BLaER1 (cell line): Measurements from ENCODE around the gene ASTN2.

ENCODE experiments used
- H3K27ac ChIP-seq: shearing (Covaris generic); formaldehyde crosslinking; 2 replicates; pipeline ENCODE4 v1.8.1; 2022
- H3K27me3 ChIP-seq: shearing (Covaris generic); formaldehyde crosslinking; 2 replicates; pipeline ENCODE4 v1.8.1; 2022
- H3K36me3 ChIP-seq: shearing (Covaris generic); formaldehyde crosslinking; 2 replicates; pipeline ENCODE4 v1.8.1; 2022
- H3K4me1 ChIP-seq: shearing (Covaris generic); formaldehyde crosslinking; 2 replicates; pipeline ENCODE4 v1.8.1; 2022
- H3K4me2 ChIP-seq: shearing (Covaris generic); formaldehyde crosslinking; 2 replicates; pipeline ENCODE4 v1.8.1; 2022
- H3K4me3 ChIP-seq: shearing (Covaris generic); formaldehyde crosslinking; 2 replicates; pipeline ENCODE4 v1.8.1; 2022
- H3K9ac ChIP-seq: shearing (Covaris generic); formaldehyde crosslinking; 2 replicates; pipeline ENCODE4 v1.8.1; 2022
- H3K9me3 ChIP-seq: shearing (Covaris generic); formaldehyde crosslinking; 2 replicates; pipeline ENCODE4 v1.8.1; 2022
- H4K20me1 ChIP-seq: shearing (Covaris generic); formaldehyde crosslinking; 2 replicates; pipeline ENCODE4 v1.8.1; 2022
- Cebpa-rat ChIP-seq: shearing (Covaris generic); IDR thresholded peaks from 2 replicates; pipeline ENCODE4 v1.8.1; 2022

ASTN2 gene

DNA sequence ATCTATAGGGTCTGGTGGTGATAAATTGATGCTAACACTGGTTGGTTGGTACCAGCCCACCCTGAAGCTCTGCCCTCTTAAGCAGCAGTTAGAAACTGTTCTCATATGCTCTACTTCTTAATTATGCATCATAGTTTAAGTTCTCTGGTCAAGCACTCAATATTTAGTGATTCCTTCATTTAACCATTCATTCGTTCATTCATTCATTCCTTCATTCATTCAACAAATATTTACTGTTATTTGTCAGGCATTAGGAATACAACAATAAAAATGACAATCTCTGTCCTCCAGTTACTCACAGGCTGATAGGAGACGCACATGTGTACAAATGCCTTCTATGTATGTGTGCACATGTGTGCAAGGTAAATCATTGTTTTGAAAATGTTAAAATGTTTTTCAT lies 673.1 kb downstream of the ASTN2 start:
- TF ChIP-seq Cebpa-rat: no peak
- H3K4me2 ChIP-seq: no peak overlapping the region
- no peaks in the 10 kb centered on the region for H3K27me3 ChIP-seq
- H3K4me3 ChIP-seq: no peak overlapping the region
- no peak overlapping the region for H3K9ac ChIP-seq
- no peak overlapping the region for H3K27ac ChIP-seq
- no peaks in the 10 kb centered on the region for H3K4me1 ChIP-seq
- H3K36me3 ChIP-seq: no peaks in the 10 kb centered on the region
- no peaks in the 10 kb centered on the region for H3K9me3 ChIP-seq
- no peaks in the 10 kb centered on the region for H4K20me1 ChIP-seq

DNA sequence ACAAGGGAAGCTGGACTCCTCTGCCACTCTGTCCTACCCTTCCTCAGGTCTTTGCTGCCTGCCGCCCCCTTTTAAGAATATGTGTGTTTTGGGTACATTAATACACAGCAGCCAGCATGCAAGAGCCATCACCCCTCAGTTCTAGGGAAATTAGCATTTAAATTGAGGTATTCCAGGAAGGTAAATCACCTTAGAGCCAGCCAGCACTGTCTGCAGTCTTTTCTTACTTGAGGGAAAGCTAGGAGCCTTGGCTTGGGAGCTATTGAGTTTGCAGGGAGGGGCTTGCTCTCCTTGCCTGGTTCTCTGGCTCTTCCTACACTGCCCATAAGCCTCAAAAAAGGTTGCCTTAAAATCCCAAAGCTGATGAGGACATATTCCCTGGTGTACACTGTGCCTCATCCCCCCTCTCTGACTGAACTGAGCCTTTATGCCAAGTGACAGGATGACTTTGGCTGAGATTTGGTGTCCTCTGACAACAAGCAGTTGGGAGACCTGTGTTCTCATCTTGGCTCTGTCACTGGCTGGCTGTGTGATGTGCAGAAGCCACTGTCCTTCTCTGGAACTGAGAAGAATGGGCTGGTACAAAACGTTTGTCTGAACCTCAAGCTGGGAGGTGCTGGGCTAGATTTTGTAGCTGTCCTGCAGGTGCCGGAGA lies 673.6 kb downstream of the ASTN2 start:
- Histone ChIP-seq H4K20me1 (no peaks in the 10 kb centered on the region), H3K9ac (no peak overlapping the region), H3K4me3 (no peak overlapping the region), H3K36me3 (no peaks in the 10 kb centered on the region), H3K4me2 (no peak overlapping the region), H3K9me3 (no peaks in the 10 kb centered on the region), H3K4me1 (no peaks in the 10 kb centered on the region), H3K27ac (no peak overlapping the region), H3K27me3 (no peaks in the 10 kb centered on the region)
- TF ChIP-seq Cebpa-rat: no peak

DNA sequence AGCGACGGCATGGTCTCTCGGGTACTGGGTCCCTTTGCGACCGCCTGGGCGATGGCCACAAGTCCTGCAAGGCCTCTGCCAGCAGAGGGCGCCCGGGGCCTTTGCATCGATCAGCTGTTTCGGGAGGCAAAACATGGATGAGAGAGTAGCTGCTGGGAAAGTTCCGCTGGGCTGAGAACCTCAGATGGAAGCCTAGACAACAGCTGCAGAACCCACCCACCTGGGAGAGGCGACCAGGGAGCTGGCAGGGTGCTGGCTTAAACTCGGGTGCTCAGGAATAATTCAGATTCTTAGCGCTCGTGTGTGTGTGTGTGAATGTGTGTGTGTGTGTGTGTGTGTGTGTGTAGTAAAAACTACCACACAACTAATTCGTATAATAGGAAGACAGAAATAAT lies 677.7 kb downstream of the ASTN2 start:
- no peaks in the 10 kb centered on the region for H3K9me3 ChIP-seq
- H3K36me3 ChIP-seq: no peaks in the 10 kb centered on the region
- H3K9ac ChIP-seq: no peak overlapping the region
- H3K27ac ChIP-seq: no peak overlapping the region
- no peak overlapping the region for H3K4me2 ChIP-seq
- no peaks in the 10 kb centered on the region for H3K27me3 ChIP-seq
- H4K20me1 ChIP-seq: no peaks in the 10 kb centered on the region
- no peaks in the 10 kb centered on the region for H3K4me1 ChIP-seq
- no peak for TF ChIP-seq Cebpa-rat
- no peak overlapping the region for H3K4me3 ChIP-seq

DNA sequence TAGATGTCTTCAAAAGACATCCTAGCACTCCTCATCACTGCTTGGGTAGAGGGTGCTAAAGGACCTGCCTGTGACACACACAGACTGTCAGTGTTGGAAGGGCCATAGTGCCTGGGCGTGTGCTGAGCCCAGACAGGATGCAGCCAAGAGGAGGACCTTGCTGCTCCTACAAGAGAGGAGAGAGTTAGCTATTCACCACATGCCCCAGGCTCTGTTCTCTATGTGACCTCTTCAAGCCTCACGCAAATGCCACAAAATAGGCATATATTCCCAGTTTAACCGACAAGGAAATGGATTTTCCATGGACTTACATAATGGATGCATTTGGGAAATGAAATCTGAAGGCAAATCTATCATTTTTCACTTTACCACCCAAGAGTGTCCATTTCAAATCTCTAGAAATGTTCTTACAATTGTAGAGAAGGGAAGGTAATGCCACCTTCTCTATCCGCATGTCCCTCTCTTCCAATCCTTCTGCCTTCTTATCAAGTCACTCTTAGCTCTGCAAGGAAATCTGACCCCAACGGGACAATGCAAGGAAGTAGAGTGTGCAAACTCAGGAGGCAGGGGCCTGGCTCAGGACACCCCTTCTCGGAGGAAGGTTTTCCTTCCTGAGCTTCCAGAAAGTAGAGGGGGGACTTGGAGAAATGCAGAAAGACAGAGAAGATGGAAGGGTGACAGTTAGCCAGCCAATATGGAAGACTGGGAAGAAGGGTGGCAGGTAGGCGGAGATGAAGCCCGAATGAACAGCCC lies 678.3 kb downstream of the ASTN2 start:
- H3K27me3 ChIP-seq: no peaks in the 10 kb centered on the region
- no peak for TF ChIP-seq Cebpa-rat
- no peak overlapping the region for H3K9ac ChIP-seq
- no peak overlapping the region for H3K4me3 ChIP-seq
- no peaks in the 10 kb centered on the region for H3K9me3 ChIP-seq
- no peak overlapping the region for H3K27ac ChIP-seq
- H4K20me1 ChIP-seq: no peaks in the 10 kb centered on the region
- no peak overlapping the region for H3K4me2 ChIP-seq
- H3K36me3 ChIP-seq: no peaks in the 10 kb centered on the region
- no peaks in the 10 kb centered on the region for H3K4me1 ChIP-seq

DNA sequence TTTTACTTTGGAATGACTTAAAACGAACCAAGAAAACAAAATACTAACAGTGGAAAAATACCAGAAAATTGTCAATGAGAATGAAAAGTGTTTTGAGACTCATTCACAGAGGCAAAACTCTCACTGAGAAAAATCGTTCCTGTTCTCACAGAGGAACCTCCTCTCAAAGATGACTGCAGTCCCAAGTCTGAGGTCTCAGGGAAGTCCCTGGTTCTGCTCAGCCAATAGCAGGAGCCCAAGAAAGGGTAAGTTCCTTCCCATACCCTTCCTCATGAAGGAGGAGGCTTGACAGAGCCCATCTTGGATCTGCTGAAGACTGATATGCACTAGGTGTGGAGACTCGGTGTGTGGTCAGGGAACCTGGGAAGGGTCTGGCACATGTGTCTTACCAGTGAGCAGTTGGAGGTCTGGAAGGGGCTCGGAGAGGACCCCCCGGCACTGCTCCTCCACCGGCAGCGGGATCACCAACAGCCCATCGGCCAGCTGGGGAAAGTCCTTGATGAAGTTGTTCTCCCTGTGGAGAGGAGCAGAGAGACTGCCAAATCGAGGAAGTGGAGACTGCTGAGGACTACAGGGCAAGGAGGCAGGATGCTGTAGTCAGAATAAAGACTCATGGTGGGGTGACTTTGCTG lies 681.7 kb downstream of the ASTN2 start:
- H3K4me3 ChIP-seq: no peak overlapping the region
- H3K9ac ChIP-seq: no peak overlapping the region
- no peaks in the 10 kb centered on the region for H3K27me3 ChIP-seq
- TF ChIP-seq Cebpa-rat: no peak
- H4K20me1 ChIP-seq: no peaks in the 10 kb centered on the region
- H3K27ac ChIP-seq: no peak overlapping the region
- H3K4me2 ChIP-seq: no peak overlapping the region
- no peaks in the 10 kb centered on the region for H3K9me3 ChIP-seq
- H3K4me1 ChIP-seq: no peaks in the 10 kb centered on the region
- no peaks in the 10 kb centered on the region for H3K36me3 ChIP-seq

DNA sequence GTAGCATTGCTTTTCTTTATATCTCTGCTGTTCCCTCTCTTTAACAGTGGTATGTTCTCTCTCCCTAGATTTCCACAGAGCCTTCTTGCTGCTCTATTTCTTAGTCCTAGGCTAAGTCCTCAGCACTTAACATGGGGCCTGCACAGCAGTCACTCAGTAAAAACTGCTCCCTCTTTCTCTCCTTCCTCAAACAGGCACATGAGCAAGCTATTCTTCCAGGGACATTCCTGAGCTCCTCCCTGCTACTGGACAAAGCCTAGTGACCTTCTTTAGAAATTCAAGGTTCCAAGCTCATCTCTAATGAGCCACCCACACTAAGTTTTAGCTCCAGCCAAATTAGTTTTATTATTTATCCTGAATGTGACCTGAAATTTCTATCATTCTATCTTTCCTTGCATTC lies 688.3 kb downstream of the ASTN2 start:
- Histone ChIP-seq H3K27me3 (no peaks in the 10 kb centered on the region), H3K9me3 (no peaks in the 10 kb centered on the region), H3K27ac (no peak overlapping the region), H3K36me3 (no peaks in the 10 kb centered on the region), H3K4me3 (no peak overlapping the region), H4K20me1 (no peaks in the 10 kb centered on the region), H3K4me2 (no peak overlapping the region), H3K9ac (no peak overlapping the region), H3K4me1 (no peaks in the 10 kb centered on the region)
- TF ChIP-seq Cebpa-rat: no peak

DNA sequence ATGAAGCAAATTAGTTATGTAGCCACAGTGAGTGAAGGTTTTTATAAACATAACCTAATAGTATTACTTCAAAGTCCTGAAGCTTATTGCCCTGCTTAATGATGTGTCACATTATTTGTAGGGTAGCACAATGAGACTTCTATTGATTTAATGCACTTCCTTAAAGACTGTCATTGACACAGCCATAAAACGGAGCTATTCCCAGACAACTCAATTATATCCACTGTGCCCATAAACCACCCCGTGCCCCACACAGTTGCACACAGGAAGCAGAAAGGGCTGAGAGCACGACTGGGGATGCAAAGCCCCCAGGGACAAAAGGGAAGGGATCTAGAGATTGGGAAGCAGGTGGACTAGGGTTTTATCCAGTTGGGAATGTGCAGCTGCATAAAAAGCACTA lies 690.7 kb downstream of the ASTN2 start:
- Histone ChIP-seq H3K4me1 (peaks cover 3% of the 10 kb centered on the region; the same call in 1 of the 2 replicates), H3K36me3 (no peaks in the 10 kb centered on the region), H3K9me3 (no peaks in the 10 kb centered on the region), H4K20me1 (no peaks in the 10 kb centered on the region), H3K27ac (no peak overlapping the region), H3K9ac (no peak overlapping the region), H3K4me3 (no peak overlapping the region), H3K4me2 (no peak overlapping the region), H3K27me3 (no peaks in the 10 kb centered on the region)
- TF ChIP-seq Cebpa-rat: no peak

DNA sequence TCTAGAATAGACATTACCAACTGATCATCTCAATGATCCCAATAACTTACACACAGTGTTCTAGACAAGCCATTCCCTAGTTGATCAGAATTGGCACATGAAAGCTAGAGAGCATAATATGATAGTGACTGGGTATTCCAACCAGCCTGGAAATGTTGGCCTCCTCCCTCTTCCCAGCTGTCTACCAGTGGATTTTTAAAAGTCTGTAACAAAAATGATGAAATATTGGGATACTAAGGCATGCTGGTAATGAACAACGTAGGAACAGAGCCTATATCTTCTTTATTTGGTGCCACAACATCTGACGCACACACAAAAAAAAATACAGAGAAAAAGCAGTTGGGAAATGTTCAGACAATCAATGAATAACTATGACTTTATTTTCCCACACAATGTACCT lies 692.9 kb downstream of the ASTN2 start:
- Histone ChIP-seq H3K27ac (no peak overlapping the region), H3K4me2 (no peak overlapping the region), H3K9ac (no peak overlapping the region), H4K20me1 (no peaks in the 10 kb centered on the region), H3K4me3 (no peak overlapping the region), H3K27me3 (no peaks in the 10 kb centered on the region), H3K4me1 (peaks cover 14% of the 10 kb centered on the region), H3K36me3 (no peaks in the 10 kb centered on the region), H3K9me3 (no peaks in the 10 kb centered on the region)
- TF ChIP-seq Cebpa-rat: no peak

DNA sequence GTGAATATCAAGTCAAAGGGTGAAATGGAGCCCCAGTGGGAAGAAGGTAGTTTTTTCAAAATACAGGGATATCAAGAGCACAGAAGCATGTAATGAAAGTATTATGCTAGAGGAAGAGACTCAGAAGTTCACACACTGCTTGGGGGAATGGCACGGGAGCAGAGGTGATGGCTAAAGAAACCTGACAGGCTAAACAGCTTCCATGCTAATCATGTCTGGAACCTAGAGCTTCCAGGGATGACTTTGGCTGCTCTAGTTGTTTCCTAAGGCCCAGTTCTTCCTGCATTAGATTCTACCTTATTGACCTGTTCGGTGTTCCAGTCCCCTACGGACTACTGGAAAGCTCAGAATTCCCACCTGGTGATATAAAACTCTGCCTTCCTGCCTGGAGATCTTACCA lies 693.4 kb downstream of the ASTN2 start:
- no peak for TF ChIP-seq Cebpa-rat
- H3K27me3 ChIP-seq: no peaks in the 10 kb centered on the region
- no peak overlapping the region for H3K4me3 ChIP-seq
- H3K27ac ChIP-seq: no peak overlapping the region
- no peaks in the 10 kb centered on the region for H3K36me3 ChIP-seq
- no peak overlapping the region for H3K4me2 ChIP-seq
- H3K9me3 ChIP-seq: no peaks in the 10 kb centered on the region
- no peak overlapping the region for H3K9ac ChIP-seq
- peaks cover 20% of the 10 kb centered on the region for H3K4me1 ChIP-seq
- no peaks in the 10 kb centered on the region for H4K20me1 ChIP-seq

DNA sequence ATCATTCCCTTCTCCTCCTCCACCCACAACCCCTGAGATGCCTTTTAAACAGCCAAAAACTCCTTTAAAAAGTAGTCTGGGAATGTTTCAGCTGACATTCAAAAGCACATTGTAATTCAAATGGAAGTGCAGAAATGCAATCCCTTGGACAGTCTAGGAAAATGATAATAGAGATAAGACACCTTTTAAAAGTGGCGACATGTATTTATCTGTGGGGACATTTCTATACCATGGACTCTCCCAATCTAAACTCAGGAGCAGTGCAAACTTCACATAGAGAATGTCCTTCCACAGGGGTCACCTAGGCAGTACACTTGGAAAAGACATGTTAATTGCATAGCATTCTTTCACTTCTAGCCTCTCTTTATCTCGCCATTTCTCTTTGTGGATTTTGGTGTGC lies 694.7 kb downstream of the ASTN2 start:
- H3K4me1 ChIP-seq: peaks cover 24% of the 10 kb centered on the region
- H3K27me3 ChIP-seq: no peaks in the 10 kb centered on the region
- H3K4me3 ChIP-seq: no peak overlapping the region
- no peak overlapping the region for H3K27ac ChIP-seq
- H3K9me3 ChIP-seq: no peaks in the 10 kb centered on the region
- no peak overlapping the region for H3K4me2 ChIP-seq
- H3K36me3 ChIP-seq: no peaks in the 10 kb centered on the region
- H3K9ac ChIP-seq: no peak overlapping the region
- no peaks in the 10 kb centered on the region for H4K20me1 ChIP-seq
- TF ChIP-seq Cebpa-rat: no peak
